Measurements from ENCODE around the gene BAIAP2. TPM values are rescaled to one million over a fixed set of nuclear protein-coding genes. Genes with fewer than 3 reads are reported as not detected.

Gene BAIAP2
- total RNA-seq, 4 donors from 2014 or later = 35.8 to 86.8 (median 42.1) TPM

- H3K36me3 ChIP-seq = no peaks in the 10 kb centered on the region
Measured at GRCh38 chr17:81061027-81061735, 26.2 kb downstream of the BAIAP2 start.

GRCh38 chr17:81062014-81062780 lies 27.2 kb downstream of the BAIAP2 start:
- H3K36me3 ChIP-seq = no peaks in the 10 kb centered on the region
- H3K27ac ChIP-seq = no peak overlapping the region

More at GRCh38 chr17:81061027-81061735, 26.2 kb downstream of the BAIAP2 start:
- Histone ChIP-seq H3K4me3 (replicated peaks in 1 of 3) (no peak overlapping the region), H3K9me3 (no peaks in the 10 kb centered on the region), H3K27ac (no peak overlapping the region), H3K27me3 (no peaks in the 10 kb centered on the region), H3K4me1 (peaks cover 44 to 51% of the 10 kb centered on the region in 2 donors)
- intact Hi-C loops (cut with DNase I) = no loop called here
- TF ChIP-seq POLR2A (IDR thresholded peaks at IDR 0.05) = no peak
- no peak for TF ChIP-seq CTCF (IDR thresholded peaks at IDR 0.05)
- 94 to 97% methylated on average over 28 of the region's 28 CpGs for WGBS, 2 donors
- no peak for DNase-seq

GRCh38 chr17:81063106-81064093 lies 28.4 kb downstream of the BAIAP2 start:
- Histone ChIP-seq H3K27ac (peak overlapping the region; percentile 71 to 87 (median 79)), H3K9me3 (no peaks in the 10 kb centered on the region), H3K36me3 (no peaks in the 10 kb centered on the region), H3K4me3 (replicated peaks in 1 of 3) (no peak overlapping the region), H3K4me1 (peaks cover 29 to 30% of the 10 kb centered on the region in 2 donors), H3K27me3 (no peaks in the 10 kb centered on the region)
- no peak for TF ChIP-seq POLR2A (IDR thresholded peaks at IDR 0.05)
- DNase-seq = peak in 1 of 2 donors; percentile 29
- 82 to 90% methylated on average over 19 to 21 of the region's 22 CpGs for WGBS, 2 donors
- intact Hi-C loops (cut with DNase I) = no loop called here

More at GRCh38 chr17:81062014-81062780, 27.2 kb downstream of the BAIAP2 start:
- WGBS, 2 donors = 91 to 93% methylated on average over 19 of the region's 19 CpGs
- intact Hi-C loops (cut with DNase I) = no loop called here
- no peak overlapping the region for H3K4me3 ChIP-seq (replicated peaks in 1 of 3)
- H3K9me3 ChIP-seq = no peaks in the 10 kb centered on the region
- no peak for TF ChIP-seq POLR2A (IDR thresholded peaks at IDR 0.05)
- no peak for TF ChIP-seq CTCF (IDR thresholded peaks at IDR 0.05)
- H3K27me3 ChIP-seq = no peaks in the 10 kb centered on the region
- no peak for DNase-seq
- peaks cover 41% of the 10 kb centered on the region in 2 donors for H3K4me1 ChIP-seq

- 31 to 50% methylated on average over 12 to 14 of the region's 19 CpGs for WGBS, 2 donors
- no peak overlapping the region for H3K4me3 ChIP-seq (replicated peaks in 1 of 3)
- intact Hi-C loops (cut with DNase I) = no loop called here
- no peaks in the 10 kb centered on the region for H3K36me3 ChIP-seq
- H3K27me3 ChIP-seq = no peaks in the 10 kb centered on the region
- DNase-seq = peak; percentile 92 to 94
- H3K27ac ChIP-seq = peak overlapping the region; percentile 71 to 87 (median 79)
- H3K9me3 ChIP-seq = no peaks in the 10 kb centered on the region
- peaks cover 29 to 30% of the 10 kb centered on the region in 2 donors for H3K4me1 ChIP-seq
- TF ChIP-seq POLR2A (IDR thresholded peaks at IDR 0.05) (peak in 1 of 2 donors; percentile 45), CTCF (IDR thresholded peaks at IDR 0.05) (no peak)
Measured at GRCh38 chr17:81064678-81065475, 29.9 kb downstream of the BAIAP2 start.

Measured in thyroid gland (tissue), 4 donors.